ENCODE results near the gene CFAP97.
"Not testable (repeated sequence)": the region's sequence is repeated elsewhere in the genome, so short reads cannot be mapped to it uniquely, and the experiment has no call there.

CFAP97 gene

DNA sequence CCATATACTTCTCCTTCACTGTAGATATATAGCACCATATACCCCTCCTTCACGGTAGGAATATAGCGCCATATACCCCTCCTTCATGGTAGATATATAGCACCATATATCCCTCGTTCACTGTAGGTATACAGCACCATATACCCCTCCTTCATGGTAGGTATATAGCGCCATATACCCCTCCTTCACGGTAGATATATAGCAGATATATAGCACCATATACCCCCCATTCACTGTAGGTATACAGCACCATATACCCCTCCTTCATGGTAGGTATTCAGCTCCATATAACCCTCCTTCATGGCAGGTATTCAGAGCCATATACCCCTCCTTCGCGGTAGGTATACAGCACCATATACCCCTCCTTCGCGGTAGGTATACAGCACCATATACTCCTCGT is 18.1 kb upstream of the CFAP97 start:
- DNase-seq, result no peak

DNA sequence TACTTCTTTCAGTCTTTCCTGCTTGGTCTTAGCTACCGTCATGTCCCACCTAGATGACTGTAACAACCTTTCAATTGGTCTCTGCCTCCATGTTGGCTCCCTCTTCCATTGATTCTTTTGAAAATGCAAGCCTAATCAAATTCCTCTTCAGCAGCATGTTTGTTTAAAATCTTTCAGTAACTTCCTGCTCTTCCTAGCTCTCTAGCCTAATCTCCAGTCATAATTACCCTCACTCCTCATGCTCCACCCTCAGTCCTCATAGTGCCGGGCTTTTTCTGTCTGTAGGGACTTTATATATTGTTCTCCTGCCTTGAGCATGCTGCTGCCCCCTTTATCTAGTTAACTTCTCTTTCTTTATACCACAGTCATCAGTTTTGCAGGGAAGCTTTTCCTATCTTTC is 17.7 kb upstream of the CFAP97 start:
- DNase-seq, result no peak

DNA sequence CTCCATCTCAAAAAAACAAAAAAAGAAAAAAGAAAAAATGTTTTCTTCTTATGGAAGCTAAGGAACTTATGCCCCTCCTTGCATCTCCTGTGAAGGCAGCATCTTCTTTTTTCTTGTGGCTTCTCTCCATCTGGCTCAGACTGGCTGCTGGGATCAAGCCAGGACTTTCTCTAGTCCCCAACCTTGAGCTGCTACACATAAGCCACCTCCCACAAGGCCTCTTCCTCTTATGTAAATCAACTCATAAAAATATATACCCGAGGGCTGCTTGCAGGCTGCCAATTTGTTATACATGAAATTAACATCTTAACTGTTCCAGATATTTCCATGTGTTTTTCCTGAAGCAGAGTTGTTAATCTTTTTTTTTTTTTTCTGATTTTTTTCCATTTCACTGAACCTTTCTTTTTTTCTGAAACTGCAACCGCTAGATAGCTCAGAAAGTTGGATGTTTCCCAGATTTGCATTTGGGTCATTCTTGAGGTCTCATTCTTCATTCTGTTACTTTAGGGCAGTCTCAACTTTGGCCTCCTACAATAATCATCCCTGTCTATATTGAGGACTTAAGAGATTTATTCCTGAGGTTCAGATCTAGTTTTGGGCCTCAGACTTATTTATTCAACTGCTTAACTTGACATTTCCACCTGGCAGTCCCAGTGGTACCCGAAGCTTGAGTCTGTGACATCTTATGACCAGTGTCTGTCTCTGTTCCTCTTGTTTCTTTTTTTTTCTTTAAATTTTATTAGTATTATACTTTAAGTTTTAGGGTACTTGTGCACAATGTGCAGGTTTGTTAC is 15.9 kb upstream of the CFAP97 start:
- no peak for DNase-seq

DNA sequence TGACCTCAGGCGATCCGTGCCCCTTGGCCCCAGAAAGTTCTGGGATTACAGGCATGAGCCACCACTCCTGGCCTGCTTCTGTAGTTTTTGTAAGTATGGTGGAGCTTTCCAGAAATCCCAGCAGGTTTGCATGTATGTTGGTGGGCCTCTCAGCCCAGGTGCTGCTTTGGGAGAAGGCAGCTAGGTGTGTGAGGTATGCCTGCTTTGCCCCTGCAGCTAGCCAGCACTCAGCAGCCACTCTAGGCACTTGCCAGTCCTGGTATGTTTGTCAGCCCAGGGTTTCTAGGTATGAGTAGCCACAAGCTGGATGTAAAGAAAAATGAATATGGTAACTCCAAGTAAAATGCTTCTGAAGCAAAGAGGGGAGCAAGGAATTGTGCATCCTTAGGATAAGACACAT is 14.5 kb upstream of the CFAP97 start:
- no peak for DNase-seq

DNA sequence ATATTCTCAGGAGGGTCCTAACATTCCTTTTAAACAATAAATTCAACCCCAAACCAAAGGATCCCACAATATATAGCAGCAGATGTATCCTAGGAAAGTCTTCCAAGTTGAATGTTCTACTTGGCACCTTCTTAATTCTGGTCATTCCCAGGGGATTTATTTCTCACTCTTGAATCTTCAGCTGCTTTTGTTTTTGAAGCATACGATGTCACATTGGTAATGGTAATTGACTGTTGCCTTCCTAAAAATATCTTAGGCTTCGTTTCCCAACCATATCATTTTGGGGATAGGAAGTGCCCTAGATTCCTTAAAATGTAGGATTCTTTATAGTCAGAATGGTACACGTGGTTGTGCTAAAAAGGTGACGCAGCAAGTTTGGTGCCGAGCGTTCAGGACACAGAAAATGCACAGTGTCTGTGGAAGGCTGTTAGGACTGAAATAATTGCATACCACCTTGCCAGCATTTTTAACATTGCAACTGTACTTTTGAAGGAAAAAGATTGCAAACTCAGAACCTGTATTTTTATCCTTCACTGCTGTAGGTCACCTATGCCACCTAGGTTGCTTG is 13.7 kb upstream of the CFAP97 start:
- DNase-seq, result no peak

DNA sequence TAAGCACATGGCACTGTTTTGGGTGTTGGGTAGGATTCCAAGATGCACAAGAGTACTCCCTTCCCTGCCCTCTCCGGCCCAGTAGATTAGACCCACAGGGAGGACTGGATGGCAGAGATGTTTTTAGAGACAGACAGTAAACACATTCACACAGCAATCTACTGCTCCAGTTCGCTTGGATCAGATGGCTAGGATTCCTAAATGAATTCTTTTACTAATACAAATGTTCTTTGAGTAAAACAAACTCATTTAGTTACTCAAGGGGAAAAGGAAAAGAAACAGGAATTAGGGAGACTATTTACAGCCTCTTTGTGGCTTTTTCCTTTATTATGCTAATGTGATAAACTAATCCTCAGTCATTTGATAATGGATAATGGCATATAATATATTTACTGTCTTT is 11.5 kb upstream of the CFAP97 start:
- DNase-seq, result no peak

DNA sequence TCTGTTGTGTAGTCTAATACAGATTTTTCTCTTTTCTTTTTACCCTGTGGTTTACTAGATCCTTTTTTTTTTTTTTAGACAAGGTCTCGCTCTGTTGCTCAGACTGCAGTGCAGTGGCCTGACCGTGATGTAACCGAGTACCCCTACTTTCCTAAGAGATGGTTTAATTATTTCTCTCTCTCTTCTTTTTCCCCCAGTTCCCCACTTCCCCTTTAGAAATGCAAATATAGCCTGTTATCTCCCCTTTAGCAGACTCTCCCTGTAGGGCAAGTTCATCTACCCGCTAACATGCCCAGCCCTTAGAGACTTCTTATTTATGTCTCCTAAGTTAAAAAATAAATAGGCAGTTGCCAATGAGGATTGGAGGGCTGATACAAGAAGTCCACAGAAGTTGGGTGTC is 10.1 kb upstream of the CFAP97 start:
- DNase-seq, result no peak

DNA sequence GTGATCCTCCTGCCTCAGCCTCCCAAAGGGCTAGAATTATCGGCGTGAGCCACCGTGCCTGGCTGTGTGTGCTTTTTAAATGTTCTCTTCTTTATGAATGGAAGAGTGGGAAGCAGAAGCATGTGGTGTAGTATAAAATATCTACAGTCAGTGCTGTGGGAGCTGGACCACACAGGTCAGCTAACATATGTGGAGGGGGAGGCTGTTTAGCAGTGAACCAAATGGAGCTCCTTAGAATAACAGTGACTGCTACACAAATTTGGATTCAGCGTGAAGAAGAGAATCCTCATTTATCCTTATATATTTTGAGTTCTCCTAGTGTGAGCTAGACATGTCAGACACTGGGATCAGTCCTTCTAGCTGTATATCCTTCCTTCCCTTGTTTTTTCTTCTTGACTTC is 8.8 kb upstream of the CFAP97 start:
- DNase-seq, result no peak

DNA sequence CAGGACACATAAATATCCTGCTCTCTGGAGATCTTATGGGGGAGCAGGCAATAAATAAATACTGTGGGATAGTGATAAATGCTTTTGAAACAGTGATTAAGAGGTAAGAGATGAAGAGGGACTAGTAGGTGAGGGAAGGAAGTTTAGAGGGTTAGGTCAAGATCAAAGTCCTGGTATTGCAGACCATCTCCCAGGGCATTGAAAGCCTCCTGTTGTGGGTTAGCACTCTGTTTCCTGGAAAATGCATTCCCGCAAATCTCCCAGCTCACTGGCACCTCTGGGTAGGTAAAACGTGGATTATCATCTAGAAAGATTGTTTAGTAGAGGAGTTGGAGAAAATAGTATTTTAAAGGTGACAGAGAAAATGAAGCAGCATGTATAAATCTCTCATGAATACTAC is 7.8 kb upstream of the CFAP97 start:
- no peak for DNase-seq

DNA sequence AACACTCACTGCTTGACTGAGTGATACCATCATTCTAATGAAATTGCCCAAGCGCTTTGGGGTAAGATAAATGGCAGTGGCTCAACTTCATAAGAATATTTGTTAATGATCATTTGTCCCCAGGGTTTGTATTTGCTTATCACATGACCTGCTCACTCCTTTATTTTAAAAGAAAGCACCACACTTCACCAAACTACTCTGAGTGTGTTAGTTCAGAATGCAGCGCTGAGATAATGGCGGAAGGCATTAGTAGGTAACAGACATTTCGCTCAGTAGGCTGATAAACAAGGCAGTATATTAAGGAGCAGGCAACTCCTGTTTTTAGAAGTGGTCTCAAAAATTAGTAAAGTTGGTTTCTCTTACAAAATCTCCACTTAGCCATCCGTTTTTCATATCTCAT is 7.2 kb upstream of the CFAP97 start:
- DNase-seq, result peak; percentile 1

DNA sequence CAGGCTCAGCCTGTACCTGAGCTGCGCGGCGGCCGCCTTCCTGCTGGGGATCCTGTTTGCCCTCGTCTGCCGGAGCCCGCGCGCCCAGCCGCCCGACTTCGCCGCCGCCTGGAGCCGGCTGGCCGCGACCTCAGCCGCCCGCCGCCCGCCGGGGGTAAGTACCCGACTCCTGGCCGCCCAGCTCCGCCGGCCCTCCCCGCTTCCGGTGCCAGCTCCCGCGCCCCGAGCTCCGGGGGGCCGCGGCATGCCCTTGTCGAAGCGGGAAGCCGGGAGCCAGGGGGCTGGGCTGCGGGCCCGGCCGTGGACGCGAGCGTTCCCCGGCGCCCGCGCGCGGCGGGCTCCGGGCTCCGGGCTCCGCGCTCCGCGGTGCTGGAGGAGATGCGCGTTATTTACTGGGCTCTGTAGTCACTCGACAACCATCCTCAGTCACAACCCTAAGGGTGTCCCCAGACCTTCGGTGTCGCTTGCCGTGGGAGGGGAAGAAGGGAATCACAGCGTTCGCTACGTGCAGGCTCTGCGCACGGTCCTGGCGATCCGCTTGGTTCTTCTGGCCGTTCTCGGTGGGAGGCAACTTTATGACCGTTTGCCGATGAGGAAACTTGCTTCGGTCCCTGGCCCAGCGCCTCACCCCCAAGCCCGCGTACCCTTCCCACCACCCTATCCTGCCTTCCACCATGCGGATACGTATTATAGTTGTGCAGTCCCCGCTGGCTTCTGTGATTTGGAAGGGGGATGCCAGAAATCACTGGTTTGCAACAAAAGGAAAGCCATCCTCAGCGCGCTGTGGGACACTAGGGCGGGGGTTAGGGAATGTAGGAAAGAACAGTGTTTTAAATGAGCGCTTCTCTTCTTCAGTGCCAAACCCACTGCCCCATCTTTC is 6.5 kb upstream of the CFAP97 start:
- peak; percentile 26 for DNase-seq

DNA sequence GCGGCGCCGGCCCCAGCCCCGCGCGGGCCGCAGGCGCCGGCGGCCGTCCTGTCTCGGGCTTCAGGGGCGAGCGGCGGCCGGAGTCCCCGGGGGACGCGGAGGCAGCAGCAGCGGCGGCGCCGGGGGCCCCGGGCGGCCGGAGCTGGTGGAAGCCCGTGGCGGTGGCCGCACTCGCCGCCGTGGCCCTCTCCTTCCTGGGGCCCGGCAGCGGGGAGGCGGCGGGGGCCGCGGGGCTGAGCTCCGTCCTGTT is 6.0 kb upstream of the CFAP97 start:
- DNase-seq, result not testable (repeated sequence)

DNA sequence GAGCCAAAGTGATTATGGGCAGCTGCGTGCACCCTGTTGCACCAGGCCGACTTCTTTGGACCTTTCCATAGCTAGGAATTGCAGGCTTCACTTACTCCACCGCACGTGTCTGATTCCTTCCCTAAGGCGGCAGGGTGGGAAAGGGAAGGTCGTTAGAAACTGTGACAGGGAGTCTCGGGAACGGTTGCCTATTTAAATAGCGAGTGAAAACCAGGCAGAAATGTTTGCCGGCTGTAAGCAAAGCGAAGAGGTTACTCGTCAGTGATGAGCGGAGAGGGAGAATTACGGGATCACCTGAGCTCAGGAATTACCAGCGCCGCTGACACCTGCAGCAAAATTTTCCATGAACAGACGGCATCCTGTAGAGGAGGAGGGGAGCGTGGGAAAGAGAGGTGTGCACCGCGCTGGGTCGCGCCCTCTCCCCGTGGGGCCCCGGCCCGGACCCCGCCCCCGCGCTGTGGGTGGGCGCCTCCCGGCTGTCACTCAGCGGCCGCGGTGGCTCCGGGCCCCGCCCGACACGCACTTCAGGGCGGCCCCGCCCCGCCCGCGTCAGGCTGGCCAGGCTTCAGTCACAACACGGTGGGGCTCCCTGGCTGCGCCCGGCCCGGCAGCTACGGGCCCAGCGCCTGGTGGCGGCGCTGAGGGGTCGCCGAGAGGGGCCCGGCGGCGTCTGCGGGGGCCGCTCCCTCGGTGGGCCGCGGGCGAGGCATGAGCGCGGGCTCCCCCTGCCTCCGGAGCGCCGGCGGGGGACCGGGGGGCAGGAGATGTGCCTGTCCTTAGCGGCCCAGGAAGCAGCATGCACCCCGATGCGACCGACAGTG is 5.4 kb upstream of the CFAP97 start, which contains the start of gene SNX25:
Gene SNX25, plus strand, starts transcription at position 568 of the 821 bp plus-strand sequence. Its CDS starts 229 bp downstream, at position 797.
- peak; percentile 87 for DNase-seq

DNA sequence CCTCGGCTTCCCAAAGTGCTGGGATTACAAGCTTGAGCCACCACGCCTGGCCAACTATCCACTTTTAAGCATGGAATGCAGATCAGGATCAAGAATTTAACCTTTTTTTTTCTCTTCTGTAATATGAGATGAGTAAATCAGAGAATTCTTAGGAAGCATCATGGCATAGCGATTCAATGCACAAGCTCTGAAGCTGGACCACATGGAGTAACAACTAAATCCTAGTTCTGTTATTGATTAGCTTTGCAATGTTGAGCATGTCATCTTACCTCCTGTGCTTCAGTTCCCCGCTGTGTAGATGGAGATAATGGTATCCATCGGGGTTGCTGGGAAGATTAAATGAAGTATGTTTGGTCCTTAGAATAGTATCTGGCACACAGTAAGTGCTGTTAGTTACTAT is 3.7 kb upstream of the CFAP97 start:
- no peak for DNase-seq

DNA sequence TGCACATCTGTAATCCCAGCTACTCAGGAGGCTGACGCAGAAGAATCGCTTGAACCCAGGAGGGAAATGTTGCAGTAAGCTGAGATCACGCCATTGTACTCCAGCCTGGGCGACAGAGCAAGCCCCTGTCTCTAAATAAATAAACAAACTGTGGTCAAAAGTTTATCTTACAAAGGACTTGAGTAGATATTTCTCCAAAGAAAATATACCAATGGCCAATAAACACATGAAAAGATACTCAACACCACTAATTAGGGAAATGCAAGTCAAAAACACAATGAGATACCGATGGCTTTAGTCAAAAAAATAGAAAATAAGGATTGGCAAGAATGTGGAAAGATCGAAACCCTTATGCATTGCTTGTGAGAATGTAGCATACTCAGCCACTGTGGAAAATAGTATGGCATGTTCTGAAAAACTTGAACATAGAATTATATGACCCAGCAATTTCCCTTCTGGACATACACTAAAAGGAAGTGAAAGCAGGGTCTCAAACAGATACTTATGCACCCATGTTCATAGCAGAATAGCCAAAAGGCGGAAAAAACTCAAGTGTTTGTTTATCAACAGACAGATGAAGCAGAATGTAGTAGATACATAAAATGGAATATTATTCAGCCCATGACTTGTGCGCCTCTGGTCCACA is 2.0 kb upstream of the CFAP97 start:
- no peak for DNase-seq

DNA sequence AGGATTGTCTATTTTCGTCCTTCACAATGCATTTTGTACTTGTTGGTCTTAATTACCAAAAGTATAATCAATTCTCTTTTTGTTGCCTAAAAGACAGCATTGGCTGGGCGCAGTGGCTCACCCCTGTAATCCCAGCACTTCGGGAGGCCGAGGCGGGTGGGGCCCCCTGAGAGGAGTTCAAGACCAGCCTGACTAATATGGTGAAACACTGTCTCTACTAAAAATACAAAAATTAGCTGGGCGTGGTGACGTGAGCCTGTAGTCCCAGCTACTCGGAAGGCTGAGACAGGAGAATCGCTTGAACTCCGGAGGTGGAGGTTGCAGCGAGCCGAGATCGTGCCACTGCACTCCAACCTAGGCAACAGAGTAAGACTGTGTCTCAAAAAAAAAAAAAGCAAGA is 1.3 kb upstream of the CFAP97 start:
- DNase-seq, result not testable (repeated sequence)

DNA sequence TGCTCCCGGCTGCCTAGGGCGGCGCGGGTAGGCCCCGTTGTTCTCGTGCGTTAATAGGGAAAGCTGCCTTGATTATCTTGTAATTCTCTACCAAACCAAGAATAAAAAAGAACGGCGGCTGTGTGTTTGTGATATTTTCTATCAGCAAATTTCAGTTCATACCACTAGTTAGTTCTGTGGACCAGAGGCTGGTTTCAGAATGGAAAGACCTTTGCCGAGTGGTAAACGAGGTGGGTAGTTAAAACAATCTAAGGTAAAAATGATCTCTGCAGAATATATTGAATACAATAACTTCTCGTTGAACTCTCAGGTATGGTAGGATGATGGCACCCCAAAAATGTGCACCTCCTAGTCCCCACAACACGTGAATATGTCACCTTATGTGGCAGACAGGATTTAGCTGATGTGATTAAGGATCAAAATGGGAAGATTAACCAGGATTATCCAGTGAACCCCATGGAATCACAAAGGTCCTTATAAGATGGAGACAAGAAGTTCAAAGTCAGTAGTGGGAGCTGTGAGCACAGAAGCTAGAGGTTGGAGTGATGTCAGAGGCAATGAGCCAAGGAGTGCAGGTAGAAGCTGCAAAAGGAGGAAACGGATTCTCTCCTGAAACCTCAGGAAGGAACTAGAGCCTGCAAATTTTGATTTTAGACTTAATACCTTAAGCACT is 574 bp upstream of the CFAP97 start:
- peak; percentile 7 for DNase-seq

DNA sequence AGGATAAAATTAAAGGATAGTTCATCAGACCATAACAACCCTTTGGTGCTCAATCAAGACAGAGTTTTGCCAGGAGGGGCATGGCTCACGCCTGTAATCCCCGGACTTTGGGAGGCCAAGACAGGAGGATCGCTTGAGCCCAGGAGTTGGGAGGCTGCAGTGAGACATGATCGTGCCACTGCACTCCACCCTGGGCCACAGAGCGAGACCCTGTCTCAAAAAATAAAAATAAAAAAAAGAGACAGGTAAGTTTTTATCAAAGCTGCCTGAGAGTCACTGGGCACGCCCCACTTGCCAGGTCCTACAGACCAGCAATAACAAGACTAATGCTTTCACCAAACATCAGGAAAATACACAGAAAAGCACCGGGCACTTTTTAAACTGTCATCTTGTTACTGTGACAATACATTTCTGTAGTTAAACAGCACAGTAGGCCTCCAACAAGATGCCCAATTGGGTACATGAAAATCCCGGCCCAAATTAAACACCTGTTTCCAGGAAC is 765 bp downstream of the CFAP97 start:
- DNase-seq, result no peak

DNA sequence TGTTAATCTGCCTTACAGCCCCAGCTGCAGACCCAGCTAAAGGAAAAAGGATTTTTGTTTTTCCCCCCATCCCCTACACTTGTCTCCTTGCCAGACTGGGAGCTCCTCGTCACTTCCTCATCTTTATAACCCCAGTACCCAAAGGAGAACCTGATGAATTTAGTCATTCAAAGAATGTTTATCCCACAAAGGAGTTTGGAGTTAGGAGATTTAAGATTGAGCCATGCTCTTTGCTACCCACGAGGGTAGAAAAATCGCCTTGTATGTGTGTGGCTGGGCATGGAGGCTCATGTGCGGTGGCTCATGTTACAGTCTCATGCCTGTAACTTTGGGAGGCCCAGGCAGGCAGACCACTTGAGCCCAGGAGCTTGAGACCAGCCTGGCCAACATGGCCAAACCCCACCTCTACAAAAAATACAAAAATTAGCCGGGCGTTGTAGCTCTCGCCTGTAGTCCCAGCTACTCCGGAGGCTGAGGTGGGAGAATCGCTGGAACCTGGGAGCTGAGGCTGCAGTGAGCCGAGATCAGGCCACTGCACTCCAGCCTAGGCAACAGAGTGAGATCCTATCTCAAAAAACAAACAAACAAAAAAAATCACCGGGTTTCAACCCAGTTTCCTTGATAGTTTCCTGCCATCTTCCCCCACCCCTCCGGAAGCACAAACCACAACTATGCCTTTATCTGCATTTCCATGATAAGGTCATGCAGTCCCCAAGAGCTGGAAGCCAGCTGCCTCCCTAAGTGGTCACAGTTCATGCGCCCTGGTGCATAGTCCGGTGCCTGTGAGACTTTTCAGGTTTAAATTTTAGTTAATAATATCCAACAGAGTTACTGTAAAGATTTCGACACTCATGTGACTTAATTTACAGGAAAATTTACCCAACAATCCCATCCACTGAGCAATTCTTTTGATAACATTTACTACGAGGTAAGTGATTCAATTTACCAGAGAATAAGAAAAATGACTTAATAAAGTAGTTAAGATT is 1.5 kb downstream of the CFAP97 start:
- DNase-seq, result no peak

DNA sequence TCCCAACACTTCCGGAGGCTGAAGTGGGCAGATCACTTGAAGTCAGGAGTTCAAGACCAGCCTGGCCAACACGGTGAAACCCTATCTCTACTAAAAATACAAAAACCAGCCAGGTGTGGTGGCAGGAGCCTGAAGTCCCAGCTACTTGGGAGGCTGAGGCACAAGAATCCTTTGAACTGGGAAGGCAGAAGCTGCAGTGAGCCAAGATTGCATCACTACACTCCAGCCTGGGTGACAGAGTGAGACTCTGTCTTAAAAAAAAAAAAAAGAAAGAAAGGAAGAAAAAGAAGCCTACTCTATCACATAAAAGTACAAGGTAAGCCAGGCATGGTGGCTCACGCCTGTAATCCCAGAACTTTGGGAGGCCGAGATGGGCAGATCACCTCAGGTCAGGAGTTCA is 5.6 kb downstream of the CFAP97 start:
- not testable (repeated sequence) for DNase-seq

DNA sequence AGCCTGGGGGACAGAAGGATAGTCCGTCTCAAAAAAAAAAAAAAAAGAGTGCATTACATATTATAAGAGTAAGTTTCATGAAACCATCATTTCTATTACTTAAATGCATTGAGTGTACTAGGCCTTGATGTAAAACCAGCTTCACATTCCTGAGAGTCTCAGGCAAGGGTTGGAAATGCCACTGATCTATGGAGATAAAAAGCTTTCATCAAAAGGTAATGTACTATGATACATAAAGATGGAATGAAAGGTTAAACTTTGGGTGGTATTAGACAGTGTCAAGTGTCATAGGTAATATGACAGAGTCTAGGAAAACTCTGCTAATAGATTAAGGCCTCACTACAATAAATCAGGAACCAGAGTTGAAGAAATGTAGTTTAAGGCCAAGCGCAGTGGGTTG is 7.4 kb downstream of the CFAP97 start:
- DNase-seq, result no peak
